K562 (cell line): ENCODE data around the gene CDK5RAP3. TPM values are rescaled to one million over a fixed set of nuclear protein-coding genes. Genes with fewer than 3 reads are reported as not detected.
A peak's percentile ranks its signal among the peaks of the same experiment; 100 is the strongest.

Source experiments
- CBFA2T2 ChIP-seq: fragments of 450-650 bp; conservative IDR thresholded peaks from 2 replicates; pipeline ENCODE4 v1.6.1; 2017; ENCODE audit warnings: mild to moderate bottlenecking
- CBFA2T3 ChIP-seq: fragments of 450-650 bp; IDR thresholded peaks from 2 replicates; pipeline ENCODE4 v1.6.1; 2017
- CHD7 ChIP-seq: fragments of 200-600 bp; sonication (generic); IDR thresholded peaks from one replicate; pipeline ENCODE4 v1.6.1; 2012; ENCODE audit warnings: mild to moderate bottlenecking, low read depth, low read length, inconsistent platforms
- ETS2 ChIP-seq: IDR thresholded peaks from 2 replicates; pipeline ENCODE4 v1.6.1; 2016; ENCODE audit warnings: borderline replicate concordance, missing genetic modification characterization, mild to moderate bottlenecking, moderate library complexity, missing compliant biosample characterization; ENCODE audit not compliant: poor library complexity, severe bottlenecking
- HDAC2 ChIP-seq: fragments of 450-650 bp; IDR thresholded peaks from 2 replicates; pipeline ENCODE4 v1.6.1; 2016; ENCODE audit warnings: mild to moderate bottlenecking
- KLF13 ChIP-seq: fragments of 450-650 bp; IDR thresholded peaks from 2 replicates; pipeline ENCODE4 v1.6.1; 2016; ENCODE audit warnings: missing genetic modification characterization, low read depth, mild to moderate bottlenecking, missing compliant biosample characterization, moderate library complexity, borderline replicate concordance
- NFATC3 ChIP-seq: fragments of 450-650 bp; IDR thresholded peaks from 2 replicates; pipeline ENCODE4 v1.6.1; 2017; ENCODE audit warnings: mild to moderate bottlenecking
- RBFOX2 ChIP-seq: fragments of 200-400 bp; formaldehyde crosslinking; IDR thresholded peaks from 2 replicates; pipeline ENCODE4 v1.6.1; 2017; ENCODE audit warnings: low read depth, mild to moderate bottlenecking, low read length, moderate library complexity
- THRA ChIP-seq: fragments of 450-650 bp; IDR thresholded peaks from 2 replicates; pipeline ENCODE4 v1.6.1; 2017; ENCODE audit warnings: mild to moderate bottlenecking, moderate library complexity
- TRIM25 ChIP-seq: fragments of 450-650 bp; IDR thresholded peaks from 2 replicates; pipeline ENCODE4 v1.7.0; 2016; ENCODE audit warnings: borderline replicate concordance
- ZEB2 ChIP-seq: fragments of 450-650 bp; IDR thresholded peaks from 2 replicates; pipeline ENCODE4 v1.6.1; 2016
- ZNF644 ChIP-seq: fragments of 200-800 bp; sonication (Bioruptor generic); IDR thresholded peaks from 2 replicates; pipeline ENCODE4 v1.6.1; 2016; ENCODE audit warnings: low read depth, missing genetic modification characterization, missing compliant biosample characterization
- ZNF79 ChIP-seq: fragments of 250-450 bp; sonication (Bioruptor Pico); IDR thresholded peaks from 2 replicates; pipeline ENCODE4 v1.4.0; 2020; ENCODE audit warnings: low read depth, mild to moderate bottlenecking, moderate library complexity
- polyA plus RNA-seq, 8 experiments: library from polyadenylated mRNA; depleted of rRNA in 4 of 8; stranded (reverse) in 5 of 8; unstranded in 3 of 8; fragments of >200 nt; fragmentation: Nextera tagmentation in 2 of 8; fragmentation: Illumina TruSeq in 1 of 8; extraction: Ambion mirVana in 2 of 8; extraction: Trizol in 1 of 8; gene quantifications; 2 replicates each; pipeline versions ENCODE4 v1.2.1 to v1.2.3, GENCODE V29; 2011 to 2014; ENCODE audit warnings: inconsistent platforms in 1 of 8, missing spikeins in 1 of 8
- total RNA-seq, 7 experiments: library from RNA; depleted of rRNA in 6 of 7; stranded (reverse); fragments of >200 nt in 6 of 7; fragmentation: Illumina TruSeq in 2 of 7; extraction: Trizol in 2 of 7; gene quantifications; 2 replicates each; pipeline versions ENCODE4 v1.2.1 to v1.2.3, GENCODE V29; 2011 to 2021; ENCODE audit warnings: low replicate concordance in 1 of 7

CDK5RAP3 gene
- total and polyA plus RNA-seq, 9 of the 15 experiments (the other 6 are each of a cell fraction or from before 2014, with no cell fraction given) = 44.2 to 202 (median 91.5) TPM

- TF ChIP-seq TRIM25 = no peak
- peak; percentile 97 for TF ChIP-seq RBFOX2
- TF ChIP-seq CBFA2T3 = no peak; the same call in 1 of the 2 replicates
- TF ChIP-seq CHD7 = no peak
- no peak for TF ChIP-seq THRA
- no peak for TF ChIP-seq ZEB2
- TF ChIP-seq ZNF644 (tag) = no peak
- TF ChIP-seq ETS2 (tag) = no peak
- no peak for TF ChIP-seq ZNF79 (CRISPR knock-in tag)
- no peak for TF ChIP-seq NFATC3
- TF ChIP-seq KLF13 (tag) = peak; percentile 95
- peak; percentile 92; the same call in 1 of the 2 replicates for TF ChIP-seq HDAC2
- no peak for TF ChIP-seq CBFA2T2
These were observed at the start of gene CDK5RAP3 (continued) for GRCh38 chr17:47970725-47971499.
